ENCODE results near the gene DKK3.

Gene DKK3

GRCh38 chr11:12046636-12047236 lies 38.3 kb upstream of the DKK3 start:
- ATAC-seq (ENCODE audit: low read depth) (no peak), DNase-seq (ENCODE audit: low spot score) (no peak)
- H3K27ac ChIP-seq (ENCODE audit: poor library complexity, severe bottlenecking), result peak overlapping the region; percentile 96
- H3K4me1 ChIP-seq (ENCODE audit: insufficient read depth, poor library complexity, severe bottlenecking), result peaks cover 32% of the 10 kb centered on the region
- no peaks in the 10 kb centered on the region for H3K36me3 ChIP-seq (ENCODE audit: low read depth)
- H3K9me3 ChIP-seq (ENCODE audit: severe bottlenecking), result no peaks in the 10 kb centered on the region
- no peaks in the 10 kb centered on the region for H3K27me3 ChIP-seq (ENCODE audit: insufficient read depth, poor library complexity, severe bottlenecking)
- TF ChIP-seq CTCF (IDR thresholded peaks at IDR 0.05; ENCODE audit: poor library complexity, severe bottlenecking), result no peak
- H3K4me3 ChIP-seq (ENCODE audit: severe bottlenecking), result no peak overlapping the region

GRCh38 chr11:12045914-12046635 lies 37.6 kb upstream of the DKK3 start:
- H3K4me1 ChIP-seq (ENCODE audit: insufficient read depth, poor library complexity, severe bottlenecking), result peaks cover 34% of the 10 kb centered on the region
- no peak for ATAC-seq (ENCODE audit: low read depth)
- DNase-seq (ENCODE audit: low spot score), result no peak
- H3K4me3 ChIP-seq (ENCODE audit: severe bottlenecking), result no peak overlapping the region
- no peak for TF ChIP-seq CTCF (IDR thresholded peaks at IDR 0.05; ENCODE audit: poor library complexity, severe bottlenecking)
- peak overlapping the region; percentile 96 for H3K27ac ChIP-seq (ENCODE audit: poor library complexity, severe bottlenecking)
- no peaks in the 10 kb centered on the region for H3K27me3 ChIP-seq (ENCODE audit: insufficient read depth, poor library complexity, severe bottlenecking)
- no peaks in the 10 kb centered on the region for H3K36me3 ChIP-seq (ENCODE audit: low read depth)
- no peaks in the 10 kb centered on the region for H3K9me3 ChIP-seq (ENCODE audit: severe bottlenecking)

GRCh38 chr11:12044799-12045198 lies 36.4 kb upstream of the DKK3 start:
- ATAC-seq (ENCODE audit: low read depth), result no peak; the same call in 2 of the 3 replicates

GRCh38 chr11:12043959-12044791 lies 35.7 kb upstream of the DKK3 start:
- DNase-seq (ENCODE audit: low spot score) (peak; percentile 93), ATAC-seq (ENCODE audit: low read depth) (peak; percentile 73)
- no peaks in the 10 kb centered on the region for H3K27me3 ChIP-seq (ENCODE audit: insufficient read depth, poor library complexity, severe bottlenecking)
- H3K4me1 ChIP-seq (ENCODE audit: insufficient read depth, poor library complexity, severe bottlenecking), result peaks cover 34% of the 10 kb centered on the region
- peak overlapping the region; percentile 96 for H3K27ac ChIP-seq (ENCODE audit: poor library complexity, severe bottlenecking)
- no peaks in the 10 kb centered on the region for H3K9me3 ChIP-seq (ENCODE audit: severe bottlenecking)
- no peak overlapping the region for H3K4me3 ChIP-seq (ENCODE audit: severe bottlenecking)
- H3K36me3 ChIP-seq (ENCODE audit: low read depth), result no peaks in the 10 kb centered on the region
- TF ChIP-seq CTCF (IDR thresholded peaks at IDR 0.05; ENCODE audit: poor library complexity, severe bottlenecking), result peak; percentile 90

More at GRCh38 chr11:12044799-12045198, 36.4 kb upstream of the DKK3 start:
- Histone ChIP-seq H3K36me3 (ENCODE audit: low read depth) (no peaks in the 10 kb centered on the region), H3K4me1 (ENCODE audit: insufficient read depth, poor library complexity, severe bottlenecking) (peaks cover 34% of the 10 kb centered on the region), H3K9me3 (ENCODE audit: severe bottlenecking) (no peaks in the 10 kb centered on the region), H3K27ac (ENCODE audit: poor library complexity, severe bottlenecking) (peak overlapping the region; percentile 96), H3K27me3 (ENCODE audit: insufficient read depth, poor library complexity, severe bottlenecking) (no peaks in the 10 kb centered on the region), H3K4me3 (ENCODE audit: severe bottlenecking) (no peak overlapping the region)
- no peak for TF ChIP-seq CTCF (IDR thresholded peaks at IDR 0.05; ENCODE audit: poor library complexity, severe bottlenecking)
- no peak for DNase-seq (ENCODE audit: low spot score)

Measured in RWPE2 (cell line).